ENCODE results near the gene PRR13. TPM values are rescaled to one million over a fixed set of nuclear protein-coding genes. Genes with fewer than 3 reads are reported as not detected.

The PRR13 gene
- total and polyA plus RNA-seq, 2 donors (not counting 1 experiment from before 2014, with no cell fraction given) = 108 to 213 TPM

- intact Hi-C loops (cut with micrococcal nuclease) = no loop called here
- no peak overlapping the region for H3K4me2 ChIP-seq (replicated peaks; ENCODE audit: low read depth, low read length, poor library complexity, severe bottlenecking)
- Mint-ChIP-seq H3K27me3 (no peaks in the 10 kb centered on the region), H3K4me1 (peaks cover 4% of the 10 kb centered on the region), H3K4me3 (no peak overlapping the region), H3K27ac (no peak overlapping the region), H3K9me3 (ENCODE audit: insufficient read depth) (no peaks in the 10 kb centered on the region)
- no peaks in the 10 kb centered on the region for H3K4me1 ChIP-seq (ENCODE audit: control insufficient read depth in 2 of 2, insufficient read depth in 2 of 2, low read length in 2 of 2)
- H3K36me3 ChIP-seq (replicated peaks in 1 of 2; ENCODE audit: control extremely low read depth in 1 of 2, control insufficient read depth in 1 of 2, extremely low read depth in 1 of 2, insufficient read depth in 2 of 2, low read length in 1 of 2) = peaks cover 0 to 48% of the 10 kb centered on the region in 2 experiments
- no peaks in the 10 kb centered on the region for H3K79me2 ChIP-seq (ENCODE audit: control insufficient read depth, insufficient read depth, low read length)
- ATAC-seq (ENCODE audit: low read depth) = no peak
- H3K9ac ChIP-seq (ENCODE audit: low read length) = no peak overlapping the region
- H3K9me3 ChIP-seq (ENCODE audit: control extremely low read depth in 1 of 3, control insufficient read depth in 2 of 3, insufficient read depth in 1 of 3, low read length in 2 of 3) = no peaks in the 10 kb centered on the region
- no peak for TF ChIP-seq CTCF (IDR thresholded peaks at IDR 0.05)
- H2AFZ ChIP-seq (ENCODE audit: insufficient read depth, low read depth, low read length, poor library complexity, severe bottlenecking) = no peak overlapping the region
- H3K27me3 ChIP-seq (replicated peaks in 1 of 4; ENCODE audit: control extremely low read depth in 1 of 4, control insufficient read depth in 3 of 4, insufficient read depth in 4 of 4, low read length in 3 of 4) = no peaks in the 10 kb centered on the region
- ChIA-PET CTCF (no interaction called here), POLR2A (no interaction called here)
- no peak for DNase-seq
- WGBS (ENCODE audit: insufficient coverage) = 95% methylated on average over 7 of the region's 10 CpGs
- peaks cover 34% of the 10 kb centered on the region for H4K20me1 ChIP-seq (ENCODE audit: control insufficient read depth, insufficient read depth, low read length, poor library complexity, severe bottlenecking)
- H3K4me3 ChIP-seq (ENCODE audit: control extremely low read depth in 1 of 5, extremely low read depth in 1 of 5, insufficient read depth in 1 of 5, low read depth in 2 of 5, low read length in 4 of 5) = no peak overlapping the region
- H3K27ac ChIP-seq (ENCODE audit: low read length in 2 of 2) = no peak overlapping the region
These were observed 43.4 kb downstream of the PRR13 start for GRCh38 chr12:53484686-53485575.

GRCh38 chr12:53485955-53486735, 44.6 kb downstream of the PRR13 start:
- peaks cover 0 to 42% of the 10 kb centered on the region in 2 experiments for H3K36me3 ChIP-seq (replicated peaks in 1 of 2; ENCODE audit: control extremely low read depth in 1 of 2, control insufficient read depth in 1 of 2, extremely low read depth in 1 of 2, insufficient read depth in 2 of 2, low read length in 1 of 2)
- H3K9me3 Mint-ChIP-seq (ENCODE audit: insufficient read depth) = no peaks in the 10 kb centered on the region
- no peak overlapping the region for H3K27ac Mint-ChIP-seq
- H4K20me1 ChIP-seq (ENCODE audit: control insufficient read depth, insufficient read depth, low read length, poor library complexity, severe bottlenecking) = peaks cover 21% of the 10 kb centered on the region
- H3K4me3 Mint-ChIP-seq = no peak overlapping the region
- POLR2A ChIA-PET = no interaction called here
- H2AFZ ChIP-seq (ENCODE audit: insufficient read depth, low read depth, low read length, poor library complexity, severe bottlenecking) = no peak overlapping the region
- H3K4me3 ChIP-seq (ENCODE audit: control extremely low read depth in 1 of 5, extremely low read depth in 1 of 5, insufficient read depth in 1 of 5, low read depth in 2 of 5, low read length in 4 of 5) = no peak overlapping the region
- CTCF ChIA-PET = no interaction called here
- intact Hi-C loops (cut with micrococcal nuclease) = no loop called here
- peaks cover 7% of the 10 kb centered on the region for H3K4me1 Mint-ChIP-seq
- TF ChIP-seq CTCF (IDR thresholded peaks at IDR 0.05) (no peak), EZH2 (IDR thresholded peaks at IDR 0.05; ENCODE audit: borderline replicate concordance, insufficient read depth, low read depth, low read length, poor library complexity, severe bottlenecking) (no peak)
- no peaks in the 10 kb centered on the region for H3K79me2 ChIP-seq (ENCODE audit: control insufficient read depth, insufficient read depth, low read length)
- no peaks in the 10 kb centered on the region for H3K9me3 ChIP-seq (ENCODE audit: control extremely low read depth in 1 of 3, control insufficient read depth in 2 of 3, insufficient read depth in 1 of 3, low read length in 2 of 3)
- no peaks in the 10 kb centered on the region for H3K4me1 ChIP-seq (ENCODE audit: control insufficient read depth in 2 of 2, insufficient read depth in 2 of 2, low read length in 2 of 2)
- no peaks in the 10 kb centered on the region for H3K27me3 Mint-ChIP-seq
- WGBS (ENCODE audit: insufficient coverage) = 98% methylated on average over 6 of the region's 10 CpGs
- DNase-seq (no peak), ATAC-seq (ENCODE audit: low read depth) (no peak)
- H3K27ac ChIP-seq (ENCODE audit: low read length in 2 of 2) = peak overlapping the region in 1 of 2 donors; percentile 6
- no peaks in the 10 kb centered on the region for H3K27me3 ChIP-seq (replicated peaks in 1 of 4; ENCODE audit: control extremely low read depth in 1 of 4, control insufficient read depth in 3 of 4, insufficient read depth in 4 of 4, low read length in 3 of 4)
- H3K9ac ChIP-seq (ENCODE audit: low read length) = no peak overlapping the region
- H3K4me2 ChIP-seq (replicated peaks; ENCODE audit: low read depth, low read length, poor library complexity, severe bottlenecking) = no peak overlapping the region
